ENCODE data around the gene STYXL1.

Gene STYXL1

GRCh38 chr7:75950111-75950681, 97.6 kb downstream of the STYXL1 start:
- no peak for DNase-seq

GRCh38 chr7:75948179-75948578, 99.6 kb downstream of the STYXL1 start:
- DNase-seq = no peak
